Parathyroid adenoma (tissue), 2 donors: ENCODE results near the gene BAG1.

Source experiments
- H2AFZ ChIP-seq: fragments of 300-600 bp; sonication (generic); one replicate; pipeline ENCODE4 v1.7.0; 2017; ENCODE audit warnings: antibody characterized with exemption, mild to moderate bottlenecking
- H3K27ac ChIP-seq: fragments of 300-600 bp; sonication (generic); one replicate; pipeline ENCODE4 v1.7.0; 2017
- H3K27me3 ChIP-seq: fragments of 300-600 bp; sonication (generic); one replicate; pipeline ENCODE4 v1.7.0; 2017; ENCODE audit warnings: low read length; ENCODE audit not compliant: control insufficient read depth, insufficient read depth
- H3K36me3 ChIP-seq: fragments of 300-600 bp; sonication (generic); one replicate; pipeline ENCODE4 v1.7.0; 2017; ENCODE audit warnings: low read length; ENCODE audit not compliant: control insufficient read depth, insufficient read depth
- H3K4me1 ChIP-seq: fragments of 300-600 bp; sonication (generic); one replicate; pipeline ENCODE4 v1.7.0; 2017; ENCODE audit warnings: control low read depth
- H3K4me2 ChIP-seq: fragments of 300-600 bp; sonication (generic); one replicate; pipeline ENCODE4 v1.7.0; 2017; ENCODE audit warnings: low read length
- H3K4me3 ChIP-seq: fragments of 300-600 bp; sonication (generic); one replicate; pipeline ENCODE4 v1.7.0; 2017; ENCODE audit warnings: low read depth, low read length
- H3K79me2 ChIP-seq: fragments of 300-600 bp; sonication (generic); one replicate; pipeline ENCODE4 v1.7.0; 2017; ENCODE audit warnings: control low read depth
- H3K9ac ChIP-seq: fragments of 300-600 bp; sonication (generic); one replicate; pipeline ENCODE4 v1.7.0; 2017; ENCODE audit warnings: mild to moderate bottlenecking
- H3K9me3 ChIP-seq: fragments of 300-600 bp; sonication (generic); one replicate; pipeline ENCODE4 v1.7.0; 2017; ENCODE audit warnings: low read length; ENCODE audit not compliant: control insufficient read depth
- TF ChIP-seq, protein P1 (sequence below): fragments of 300-600 bp; sonication (generic); IDR thresholded peaks from one replicate; pipeline ENCODE4 v1.7.0; 2017; ENCODE audit warnings: antibody characterized with exemption, mild to moderate bottlenecking
- donor health status: primary hyperparathyroidism.

BAG1 gene

DNA sequence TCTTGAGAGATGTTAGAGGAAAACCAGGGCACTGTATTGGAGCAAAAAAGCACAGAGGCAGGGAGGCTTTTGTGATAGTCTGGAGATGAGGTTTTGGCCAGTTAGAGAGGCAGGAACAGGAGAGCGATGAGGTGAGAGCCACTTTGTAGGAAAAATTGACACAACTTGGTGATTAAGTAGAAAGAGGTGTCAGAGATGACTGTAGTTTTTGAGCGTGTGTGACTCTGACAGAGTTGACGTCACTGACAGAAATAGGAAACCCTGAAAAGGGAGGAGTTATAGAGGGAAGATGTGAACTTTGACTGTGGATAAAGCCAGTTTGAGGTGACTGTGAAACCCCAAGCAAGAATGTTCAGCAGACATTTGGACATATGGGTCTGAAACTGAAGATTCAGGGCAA lies 41.5 kb upstream of the BAG1 start:
- Histone ChIP-seq H2AFZ (no peak overlapping the region), H3K27ac (no peak overlapping the region), H3K79me2 (peaks cover 6% of the 10 kb centered on the region), H3K4me3 (no peak overlapping the region), H3K9me3 (no peaks in the 10 kb centered on the region), H3K9ac (no peak overlapping the region), H3K4me1 (no peaks in the 10 kb centered on the region), H3K36me3 (no peaks in the 10 kb centered on the region), H3K27me3 (no peaks in the 10 kb centered on the region), H3K4me2 (no peak overlapping the region)
- TF ChIP-seq, protein P1, sequence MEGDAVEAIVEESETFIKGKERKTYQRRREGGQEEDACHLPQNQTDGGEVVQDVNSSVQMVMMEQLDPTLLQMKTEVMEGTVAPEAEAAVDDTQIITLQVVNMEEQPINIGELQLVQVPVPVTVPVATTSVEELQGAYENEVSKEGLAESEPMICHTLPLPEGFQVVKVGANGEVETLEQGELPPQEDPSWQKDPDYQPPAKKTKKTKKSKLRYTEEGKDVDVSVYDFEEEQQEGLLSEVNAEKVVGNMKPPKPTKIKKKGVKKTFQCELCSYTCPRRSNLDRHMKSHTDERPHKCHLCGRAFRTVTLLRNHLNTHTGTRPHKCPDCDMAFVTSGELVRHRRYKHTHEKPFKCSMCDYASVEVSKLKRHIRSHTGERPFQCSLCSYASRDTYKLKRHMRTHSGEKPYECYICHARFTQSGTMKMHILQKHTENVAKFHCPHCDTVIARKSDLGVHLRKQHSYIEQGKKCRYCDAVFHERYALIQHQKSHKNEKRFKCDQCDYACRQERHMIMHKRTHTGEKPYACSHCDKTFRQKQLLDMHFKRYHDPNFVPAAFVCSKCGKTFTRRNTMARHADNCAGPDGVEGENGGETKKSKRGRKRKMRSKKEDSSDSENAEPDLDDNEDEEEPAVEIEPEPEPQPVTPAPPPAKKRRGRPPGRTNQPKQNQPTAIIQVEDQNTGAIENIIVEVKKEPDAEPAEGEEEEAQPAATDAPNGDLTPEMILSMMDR = no peak

- Histone ChIP-seq H3K27me3 (no peaks in the 10 kb centered on the region), H3K79me2 (peaks cover 6% of the 10 kb centered on the region), H3K4me1 (no peaks in the 10 kb centered on the region), H2AFZ (no peak overlapping the region), H3K36me3 (no peaks in the 10 kb centered on the region), H3K27ac (no peak overlapping the region), H3K9ac (no peak overlapping the region), H3K4me2 (no peak overlapping the region), H3K9me3 (no peaks in the 10 kb centered on the region), H3K4me3 (no peak overlapping the region)
- TF ChIP-seq, protein P1 = no peak
Measured at GRCh38 chr9:33304362-33304761, 39.9 kb upstream of the BAG1 start.

DNA sequence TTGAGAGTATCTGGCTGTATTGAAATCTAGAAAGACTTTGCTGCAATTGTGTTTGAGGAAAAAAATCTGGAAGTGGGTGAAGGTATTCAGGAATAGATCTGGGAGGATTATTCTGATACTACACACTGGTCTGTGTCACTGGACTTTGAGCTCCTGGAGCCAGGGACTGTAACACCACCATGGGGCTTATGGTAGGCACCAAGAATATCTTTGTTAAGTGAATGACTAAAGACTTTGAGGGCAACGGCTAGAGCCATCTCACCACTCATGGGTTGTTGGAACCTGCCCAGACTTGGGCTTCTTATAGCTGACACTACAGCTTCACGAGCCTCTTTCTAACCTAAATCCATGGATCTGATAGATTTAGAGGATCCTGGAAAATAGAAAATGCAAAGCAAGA lies 36.0 kb upstream of the BAG1 start:
- Histone ChIP-seq H3K4me3 (no peak overlapping the region), H3K27me3 (no peaks in the 10 kb centered on the region), H3K4me1 (peaks cover 6% of the 10 kb centered on the region), H3K27ac (no peak overlapping the region), H3K9ac (no peak overlapping the region), H3K9me3 (no peaks in the 10 kb centered on the region), H3K36me3 (no peaks in the 10 kb centered on the region), H2AFZ (no peak overlapping the region), H3K79me2 (peaks cover 15% of the 10 kb centered on the region), H3K4me2 (peak overlapping the region; percentile 37)
- TF ChIP-seq, protein P1 = no peak

GRCh38 chr9:33297432-33297831 lies 32.9 kb upstream of the BAG1 start:
- Histone ChIP-seq H3K9ac (no peak overlapping the region), H3K27ac (no peak overlapping the region), H2AFZ (no peak overlapping the region), H3K4me3 (no peak overlapping the region), H3K4me2 (no peak overlapping the region), H3K27me3 (no peaks in the 10 kb centered on the region), H3K9me3 (no peaks in the 10 kb centered on the region), H3K79me2 (peaks cover 14% of the 10 kb centered on the region), H3K36me3 (no peaks in the 10 kb centered on the region), H3K4me1 (peaks cover 6% of the 10 kb centered on the region)
- TF ChIP-seq, protein P1 = no peak

- Histone ChIP-seq H3K79me2 (peaks cover 24% of the 10 kb centered on the region), H3K36me3 (no peaks in the 10 kb centered on the region), H3K4me3 (no peak overlapping the region), H2AFZ (no peak overlapping the region), H3K4me2 (no peak overlapping the region), H3K9me3 (no peaks in the 10 kb centered on the region), H3K27ac (no peak overlapping the region), H3K4me1 (peaks cover 6% of the 10 kb centered on the region), H3K27me3 (no peaks in the 10 kb centered on the region), H3K9ac (no peak overlapping the region)
- TF ChIP-seq, protein P1 = no peak
Measured at GRCh38 chr9:33295571-33295970, 31.1 kb upstream of the BAG1 start.
